Effector memory CD8-positive, alpha-beta T cell (primary cell): ENCODE results near the gene KITLG.
"Not testable (repeated sequence)": the region's sequence is repeated elsewhere in the genome, so short reads cannot be mapped to it uniquely, and the experiment has no call there.

ENCODE experiments used
- ATAC-seq: fragments of 150-1000 bp; cut with Tn5 transposase; replicated peaks from 2 replicates; pipeline ENCODE4 v1.10.0; 2021; ENCODE audit warnings: mild to moderate bottlenecking, moderate library complexity
- DNase-seq, 3 experiments: peaks; one replicate each; pipeline ENCODE4 v3.0.0; 2021
- H3K27ac Mint-ChIP-seq, 2 donors: one replicate each; pipeline ENCODE4 v1.8.0; 2022; ENCODE audit warnings: mild to moderate bottlenecking in 2 of 2, mixed read lengths in 2 of 2, moderate library complexity in 2 of 2
- H3K27me3 Mint-ChIP-seq, 2 donors: one replicate each; pipeline ENCODE4 v1.8.0; 2022; ENCODE audit warnings: mixed read lengths in 2 of 2
- H3K36me3 Mint-ChIP-seq: one replicate; pipeline ENCODE4 v1.8.0; 2022; ENCODE audit warnings: mild to moderate bottlenecking, moderate library complexity, mixed read lengths; ENCODE audit not compliant: insufficient read depth
- H3K4me1 Mint-ChIP-seq, 2 donors: one replicate each; pipeline ENCODE4 v1.8.0; 2022; ENCODE audit warnings: low read depth in 2 of 2, mixed read lengths in 2 of 2
- H3K4me3 Mint-ChIP-seq, 2 donors: one replicate each; pipeline ENCODE4 v1.8.0; 2022; ENCODE audit warnings: mild to moderate bottlenecking in 2 of 2, mixed read lengths in 2 of 2, moderate library complexity in 2 of 2
- H3K9me3 Mint-ChIP-seq, 2 donors: one replicate each; pipeline ENCODE4 v1.8.0; 2022; ENCODE audit warnings: mixed read lengths in 2 of 2

The KITLG gene

DNA sequence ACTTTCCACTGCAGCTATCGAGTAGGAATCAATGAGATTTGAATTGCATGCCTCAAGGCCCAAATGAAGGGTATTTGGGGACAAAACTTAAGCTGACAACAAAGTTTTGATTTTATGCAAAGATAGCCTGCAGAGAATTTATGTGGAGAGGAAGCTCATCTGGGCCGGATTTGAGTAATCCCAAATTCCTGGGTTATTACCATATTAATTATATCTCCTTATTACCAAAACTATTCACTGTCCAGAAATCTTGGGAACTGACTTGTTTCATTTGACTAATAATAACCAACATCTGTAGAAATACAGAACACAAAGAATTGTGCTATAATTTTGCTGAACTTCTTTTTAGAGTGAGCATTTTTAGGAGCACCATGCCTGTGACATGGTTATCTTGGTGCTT is 70.4 kb downstream of the KITLG start:
- ATAC-seq (no peak), DNase-seq (no peak)
- Mint-ChIP-seq H3K9me3 (peaks cover 0 to 3% of the 10 kb centered on the region in 2 donors), H3K4me3 (no peak overlapping the region), H3K27ac (no peak overlapping the region), H3K36me3 (no peaks in the 10 kb centered on the region), H3K4me1 (no peaks in the 10 kb centered on the region), H3K27me3 (no peaks in the 10 kb centered on the region)

DNA sequence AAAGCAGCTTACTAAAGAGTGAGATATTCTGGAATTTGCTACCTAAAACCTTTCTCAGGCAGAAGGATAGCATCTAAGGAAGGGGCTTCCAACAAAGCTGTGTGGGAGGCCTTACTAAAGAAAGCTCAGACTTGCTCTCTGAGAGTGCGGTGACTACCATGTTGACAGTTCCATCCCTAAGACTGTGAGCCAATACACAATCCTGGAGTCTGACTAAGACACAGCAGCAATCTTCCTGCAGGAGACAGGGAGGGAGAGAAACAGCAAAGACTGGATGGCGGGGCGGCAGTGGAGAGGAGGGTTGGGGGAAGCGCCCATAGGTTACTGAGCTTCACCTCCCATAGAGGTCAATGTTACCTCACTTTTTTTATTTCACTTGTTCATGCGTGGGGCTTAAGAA is 70.9 kb downstream of the KITLG start:
- Mint-ChIP-seq H3K4me3 (no peak overlapping the region), H3K27me3 (no peaks in the 10 kb centered on the region), H3K36me3 (no peaks in the 10 kb centered on the region), H3K9me3 (peaks cover 0 to 3% of the 10 kb centered on the region in 2 donors), H3K27ac (no peak overlapping the region), H3K4me1 (no peaks in the 10 kb centered on the region)
- no peak for DNase-seq
- ATAC-seq: no peak

DNA sequence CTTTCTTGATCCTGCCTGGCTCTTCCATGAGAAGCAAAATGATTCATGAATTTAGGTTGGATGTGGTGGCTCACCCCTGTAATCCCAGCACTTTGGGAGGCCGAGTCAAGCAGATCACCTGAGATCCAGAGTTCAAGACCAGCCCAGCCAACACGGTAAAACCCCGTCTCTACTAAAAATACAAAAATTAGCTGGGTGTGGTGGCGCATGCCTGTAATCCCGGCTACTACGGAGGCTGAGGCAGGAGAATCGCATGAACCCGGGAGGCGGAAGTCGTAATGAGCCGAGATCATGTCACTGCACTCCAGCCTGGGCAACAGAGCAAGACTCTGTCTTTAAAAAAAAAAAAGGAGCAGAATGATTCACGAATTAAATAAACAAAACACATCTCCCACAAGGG is 72.4 kb downstream of the KITLG start:
- H3K27me3 Mint-ChIP-seq, H3K4me3 Mint-ChIP-seq, H3K9me3 Mint-ChIP-seq, H3K27ac Mint-ChIP-seq, H3K4me1 Mint-ChIP-seq, DNase-seq, ATAC-seq, H3K36me3 Mint-ChIP-seq: not testable (repeated sequence)

GRCh38 chr12:88507270-88507669 is 73.0 kb downstream of the KITLG start:
- H3K27me3 Mint-ChIP-seq: no peaks in the 10 kb centered on the region
- H3K4me3 Mint-ChIP-seq: no peak overlapping the region
- no peaks in the 10 kb centered on the region for H3K36me3 Mint-ChIP-seq
- ATAC-seq: no peak
- H3K27ac Mint-ChIP-seq: no peak overlapping the region
- no peak for DNase-seq
- H3K9me3 Mint-ChIP-seq: peaks cover 0 to 3% of the 10 kb centered on the region in 2 donors
- no peaks in the 10 kb centered on the region for H3K4me1 Mint-ChIP-seq

GRCh38 chr12:88505696-88506095 is 74.6 kb downstream of the KITLG start:
- Mint-ChIP-seq H3K36me3 (no peaks in the 10 kb centered on the region), H3K27ac (no peak overlapping the region), H3K27me3 (no peaks in the 10 kb centered on the region), H3K9me3 (peaks cover 0 to 3% of the 10 kb centered on the region in 2 donors), H3K4me1 (no peaks in the 10 kb centered on the region), H3K4me3 (no peak overlapping the region)
- ATAC-seq (no peak), DNase-seq (no peak)

GRCh38 chr12:88503281-88503703 is 77.0 kb downstream of the KITLG start:
- no peak overlapping the region for H3K4me3 Mint-ChIP-seq
- H3K27me3 Mint-ChIP-seq: no peaks in the 10 kb centered on the region
- no peak overlapping the region for H3K27ac Mint-ChIP-seq
- DNase-seq (no peak), ATAC-seq (no peak)
- H3K9me3 Mint-ChIP-seq: peaks cover 4 to 6% of the 10 kb centered on the region in 2 donors
- no peaks in the 10 kb centered on the region for H3K4me1 Mint-ChIP-seq
- no peaks in the 10 kb centered on the region for H3K36me3 Mint-ChIP-seq

DNA sequence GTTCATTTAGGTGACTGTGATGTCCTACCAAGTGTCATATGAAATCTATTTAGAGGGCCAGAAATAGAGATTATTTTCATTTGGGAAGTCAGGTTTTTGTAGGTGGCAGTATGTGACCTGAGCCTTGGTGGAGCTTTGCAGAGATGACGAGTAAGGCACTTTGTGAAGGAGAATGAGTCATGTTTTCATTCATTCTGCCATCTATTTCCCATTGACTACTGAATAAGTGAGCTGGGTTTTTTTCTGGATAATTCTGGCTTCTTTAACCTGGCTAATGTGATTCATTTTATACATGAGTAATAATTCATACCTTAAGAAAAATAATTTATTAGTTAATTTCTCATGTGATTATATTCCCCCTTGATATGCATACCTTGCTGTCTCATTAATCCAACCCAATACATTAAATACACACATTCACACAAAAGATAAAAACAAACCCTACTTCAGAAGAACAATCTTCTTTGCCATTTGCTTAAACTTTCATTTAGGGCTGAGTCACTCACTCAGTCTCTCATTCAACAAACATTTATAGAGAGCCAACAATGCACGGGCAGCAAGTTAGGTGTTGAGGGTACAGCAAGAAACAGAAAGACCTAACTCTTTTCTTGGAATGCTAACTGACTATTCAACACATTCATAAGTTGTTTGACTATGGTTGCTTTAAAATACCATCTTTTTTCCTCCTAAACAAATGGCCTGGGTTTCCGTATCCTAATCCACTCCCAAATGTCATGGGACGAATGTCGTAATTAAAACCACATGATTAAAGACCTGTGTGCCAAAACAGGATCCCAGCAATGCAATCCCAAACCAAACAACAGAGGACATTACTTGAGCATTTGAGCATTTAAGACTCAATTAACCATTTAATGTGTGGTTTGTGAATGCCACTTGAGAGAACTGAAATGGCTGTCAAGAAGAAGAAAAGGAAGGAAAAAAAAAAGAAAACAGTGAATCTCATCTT is 78.0 kb downstream of the KITLG start:
- no peak overlapping the region for H3K27ac Mint-ChIP-seq
- no peak overlapping the region for H3K4me3 Mint-ChIP-seq
- no peaks in the 10 kb centered on the region for H3K4me1 Mint-ChIP-seq
- no peaks in the 10 kb centered on the region for H3K27me3 Mint-ChIP-seq
- H3K36me3 Mint-ChIP-seq: no peaks in the 10 kb centered on the region
- ATAC-seq (no peak), DNase-seq (no peak)
- H3K9me3 Mint-ChIP-seq: peaks cover 6 to 7% of the 10 kb centered on the region in 2 donors

- no peak for DNase-seq
- ATAC-seq: no peak
- Mint-ChIP-seq H3K4me1 (no peaks in the 10 kb centered on the region), H3K36me3 (no peaks in the 10 kb centered on the region), H3K9me3 (peaks cover 4 to 6% of the 10 kb centered on the region in 2 donors), H3K27me3 (no peaks in the 10 kb centered on the region), H3K4me3 (no peak overlapping the region), H3K27ac (no peak overlapping the region)
Measured at GRCh38 chr12:88496891-88497371, 83.3 kb downstream of the KITLG start.

DNA sequence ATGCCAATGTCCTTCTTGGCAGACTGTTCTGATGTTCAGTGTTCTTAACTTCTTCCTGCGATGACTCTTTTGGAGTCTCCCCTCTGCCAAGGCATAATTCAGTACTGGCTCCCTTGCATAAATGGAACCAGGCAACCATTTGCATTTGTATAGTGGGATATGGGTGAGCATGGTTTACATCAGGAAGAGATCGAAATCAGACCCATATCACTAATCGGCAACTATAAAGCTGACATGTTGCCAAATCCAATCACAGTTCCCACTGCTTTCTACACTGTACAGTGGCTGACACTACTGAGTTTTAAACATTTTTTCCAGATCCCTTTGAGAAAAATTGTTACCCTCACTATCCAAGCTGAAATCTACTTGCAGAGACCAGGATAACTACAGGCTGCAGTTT is 83.8 kb downstream of the KITLG start:
- Mint-ChIP-seq H3K36me3 (no peaks in the 10 kb centered on the region), H3K27ac (no peak overlapping the region)
- no peak for DNase-seq

DNA sequence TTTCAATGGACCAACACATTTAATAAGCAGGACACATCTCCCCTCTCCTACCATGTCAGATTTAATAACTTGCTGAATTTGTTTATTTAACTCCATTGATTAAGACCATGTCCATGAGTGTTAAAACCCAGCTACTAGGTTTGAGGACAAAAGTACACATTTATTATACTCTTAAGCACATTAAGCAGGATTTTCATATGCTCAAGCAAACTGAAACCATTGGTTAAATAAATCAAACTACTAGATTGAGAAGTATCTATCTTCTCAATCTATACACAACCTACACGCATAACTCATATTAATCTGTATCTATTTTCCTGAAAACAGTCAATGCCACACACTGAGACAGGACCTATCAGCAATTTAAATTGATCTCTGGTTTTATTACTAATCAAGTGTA is 85.2 kb downstream of the KITLG start:
- peaks cover 4 to 5% of the 10 kb centered on the region in 2 donors for H3K9me3 Mint-ChIP-seq
- DNase-seq: no peak
- H3K27ac Mint-ChIP-seq: no peak overlapping the region
- no peaks in the 10 kb centered on the region for H3K4me1 Mint-ChIP-seq
- no peak for ATAC-seq
- H3K36me3 Mint-ChIP-seq: no peaks in the 10 kb centered on the region
- H3K27me3 Mint-ChIP-seq: no peaks in the 10 kb centered on the region
- H3K4me3 Mint-ChIP-seq: no peak overlapping the region

More for the DNA sequence above, 83.8 kb downstream of the KITLG start:
- no peaks in the 10 kb centered on the region for H3K27me3 Mint-ChIP-seq
- no peaks in the 10 kb centered on the region for H3K4me1 Mint-ChIP-seq
- ATAC-seq: no peak
- H3K9me3 Mint-ChIP-seq: peaks cover 4 to 6% of the 10 kb centered on the region in 2 donors
- H3K4me3 Mint-ChIP-seq: no peak overlapping the region

GRCh38 chr12:88494520-88494919 is 85.8 kb downstream of the KITLG start:
- ATAC-seq: no peak
- Mint-ChIP-seq H3K4me1 (no peaks in the 10 kb centered on the region), H3K4me3 (no peak overlapping the region), H3K27ac (no peak overlapping the region), H3K36me3 (no peaks in the 10 kb centered on the region), H3K9me3 (peaks cover 3 to 6% of the 10 kb centered on the region in 2 donors), H3K27me3 (no peaks in the 10 kb centered on the region)
- no peak for DNase-seq

DNA sequence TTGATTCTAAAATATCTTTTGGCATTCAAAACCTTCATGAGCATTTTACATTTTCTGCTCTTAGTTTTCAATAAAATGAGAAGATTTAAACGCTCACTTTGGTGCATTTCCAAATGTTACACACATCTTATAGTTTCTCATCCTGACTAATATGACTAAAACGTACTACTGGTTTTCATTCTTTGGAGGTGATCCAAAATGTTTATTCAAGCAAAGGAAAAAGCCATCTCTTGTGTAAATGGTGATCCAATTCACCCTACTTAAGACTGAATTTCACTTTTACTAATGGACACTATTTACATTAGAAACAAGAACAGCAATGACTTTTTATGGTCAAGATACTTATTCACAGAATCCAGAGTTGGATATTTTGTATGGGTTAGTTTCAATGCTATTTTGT is 86.6 kb downstream of the KITLG start:
- no peaks in the 10 kb centered on the region for H3K36me3 Mint-ChIP-seq
- no peak for DNase-seq
- H3K27me3 Mint-ChIP-seq: no peaks in the 10 kb centered on the region
- no peak overlapping the region for H3K27ac Mint-ChIP-seq
- H3K4me3 Mint-ChIP-seq: no peak overlapping the region
- no peak for ATAC-seq
- peaks cover 3 to 8% of the 10 kb centered on the region in 2 donors for H3K9me3 Mint-ChIP-seq
- H3K4me1 Mint-ChIP-seq: no peaks in the 10 kb centered on the region

DNA sequence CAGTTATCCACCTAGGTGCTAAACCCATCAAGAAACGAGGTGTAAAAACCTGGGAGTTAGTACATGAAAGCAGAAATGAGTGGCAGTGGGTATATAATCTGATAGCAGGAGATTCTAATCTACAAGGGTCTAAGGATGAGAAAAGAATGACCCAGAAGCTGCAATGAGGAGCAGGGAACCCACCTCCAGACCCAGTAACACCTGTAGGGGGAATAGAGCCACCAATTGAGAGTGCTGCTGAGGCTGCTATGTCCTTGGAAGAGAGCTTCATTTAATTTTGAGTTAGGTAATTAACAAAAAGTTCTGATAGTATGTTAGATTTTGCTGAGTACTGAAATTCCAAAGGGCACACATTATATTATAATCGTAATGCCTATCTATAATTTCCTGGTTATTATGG is 89.8 kb downstream of the KITLG start:
- DNase-seq: no peak
- no peak overlapping the region for H3K27ac Mint-ChIP-seq
- H3K36me3 Mint-ChIP-seq: no peaks in the 10 kb centered on the region
- H3K27me3 Mint-ChIP-seq: no peaks in the 10 kb centered on the region
- H3K4me1 Mint-ChIP-seq: no peaks in the 10 kb centered on the region
- H3K4me3 Mint-ChIP-seq: no peak overlapping the region
- peaks cover 0 to 8% of the 10 kb centered on the region in 2 donors for H3K9me3 Mint-ChIP-seq
- no peak for ATAC-seq

- H3K9me3 Mint-ChIP-seq: peaks cover 2 to 7% of the 10 kb centered on the region in 2 donors
- ATAC-seq (no peak), DNase-seq (no peak)
- H3K27me3 Mint-ChIP-seq: no peaks in the 10 kb centered on the region
- H3K4me1 Mint-ChIP-seq: no peaks in the 10 kb centered on the region
- no peak overlapping the region for H3K27ac Mint-ChIP-seq
- no peaks in the 10 kb centered on the region for H3K36me3 Mint-ChIP-seq
- H3K4me3 Mint-ChIP-seq: no peak overlapping the region
Measured at GRCh38 chr12:88472775-88473174, 107.5 kb downstream of the KITLG start.
